LHCN-M2 (cell line): Measurements from ENCODE around the gene CLCNKB. TPM values are rescaled to one million over a fixed set of nuclear protein-coding genes. Genes with fewer than 3 reads are reported as not detected.

Source experiments
- DNase-seq: peaks from one replicate; pipeline ENCODE4 v3.0.0-alpha.2; 2012; ENCODE audit warnings: low read depth
- total RNA-seq: library from RNA; depleted of rRNA; stranded (reverse); fragments of >200 nt; gene quantifications from 2 replicates; pipeline ENCODE4 v1.2.3, GENCODE V29; 2014; rRNA removed

The CLCNKB gene
- total RNA-seq, 1 experiment from 2014 or later: not detected

DNA sequence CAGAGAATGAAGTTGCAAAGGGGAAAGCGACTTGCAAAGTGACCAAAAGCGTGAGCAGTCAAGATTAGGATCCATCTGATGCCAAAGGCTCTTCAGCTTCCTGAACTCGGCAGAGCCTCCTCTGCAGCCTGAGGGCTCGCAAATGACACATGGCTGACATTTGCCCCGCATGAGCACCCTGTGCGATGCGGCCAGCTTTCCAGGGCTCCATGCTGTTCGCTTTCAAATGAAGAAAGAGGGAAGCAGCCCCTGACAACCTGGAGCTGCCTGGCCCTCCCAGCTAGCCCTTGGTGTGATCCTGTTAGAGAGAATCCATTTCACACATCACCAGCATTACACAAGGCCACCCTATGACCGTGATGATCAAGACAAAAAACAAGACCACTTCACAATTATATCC, 50.0 kb downstream of the CLCNKB start:
- DNase-seq: no peak

DNA sequence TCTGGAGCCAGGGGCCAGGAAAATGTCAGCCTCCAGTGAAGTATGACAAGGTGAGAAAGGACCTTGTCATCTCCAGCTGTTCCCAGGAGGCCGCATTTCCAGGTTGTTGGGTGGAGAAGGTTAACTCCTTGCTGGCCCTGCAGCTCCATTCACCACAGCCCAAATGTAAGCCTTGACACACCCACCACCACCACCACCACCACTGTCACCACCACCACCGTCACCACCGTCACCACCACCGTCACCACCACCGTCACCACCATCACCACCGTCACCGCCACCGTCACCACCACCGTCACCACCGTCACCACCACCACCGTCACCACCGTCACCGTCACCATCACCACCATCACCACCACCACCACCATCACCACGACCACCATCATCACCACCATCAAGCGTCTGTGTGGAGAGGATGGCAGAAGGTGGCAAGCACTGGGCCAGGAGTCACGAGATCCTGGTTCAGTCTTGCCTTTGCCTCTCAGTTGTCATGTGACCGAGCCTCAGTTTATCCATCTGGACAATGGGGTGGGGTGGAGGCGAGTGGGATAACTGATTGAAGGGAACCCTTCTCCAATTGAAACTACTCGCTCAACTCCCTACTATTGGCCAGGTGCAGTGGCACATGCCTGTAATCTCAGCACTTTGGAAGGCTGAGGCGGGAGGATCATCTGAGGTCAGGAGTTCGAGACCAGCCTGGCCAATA, 51.0 kb downstream of the CLCNKB start:
- no peak for DNase-seq

DNA sequence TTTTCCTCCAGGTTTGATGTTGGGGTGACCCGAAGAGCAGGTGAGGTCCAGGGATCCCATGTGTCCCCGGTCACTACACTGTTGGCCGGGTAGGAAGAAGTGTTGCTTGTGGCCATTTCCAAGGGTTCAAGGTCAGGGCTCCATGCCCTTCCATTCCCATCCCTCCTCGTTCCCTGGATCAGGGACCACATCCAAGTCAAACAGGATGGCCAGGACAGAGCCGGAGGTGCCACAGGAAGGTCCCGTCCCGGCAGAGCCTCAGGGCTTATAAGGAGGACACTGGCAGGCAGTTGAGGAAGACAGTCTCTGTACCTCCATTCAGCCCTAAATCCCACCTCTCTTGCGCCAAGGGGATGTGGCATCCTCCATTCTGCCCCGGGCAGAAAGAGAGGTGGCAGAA, 51.9 kb downstream of the CLCNKB start:
- no peak for DNase-seq

DNA sequence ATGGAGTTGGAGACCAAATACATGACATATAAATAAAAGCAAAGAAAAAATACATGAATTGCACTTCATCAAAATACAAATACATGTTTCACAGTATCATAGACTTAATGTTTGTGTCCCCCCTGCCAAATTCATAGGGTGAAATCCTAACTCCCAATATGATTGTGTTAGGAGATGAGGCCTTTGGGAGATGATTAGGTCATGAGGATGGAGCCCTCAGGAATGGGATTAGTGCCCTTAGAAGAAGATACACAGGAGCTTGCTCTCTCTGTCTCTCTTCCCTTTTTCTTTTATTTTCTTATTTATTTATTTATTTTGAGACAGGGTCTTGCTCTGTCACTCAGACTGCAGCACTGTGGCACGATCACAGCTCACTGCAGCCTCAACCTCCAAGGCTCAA, 55.8 kb downstream of the CLCNKB start:
- no peak for DNase-seq

DNA sequence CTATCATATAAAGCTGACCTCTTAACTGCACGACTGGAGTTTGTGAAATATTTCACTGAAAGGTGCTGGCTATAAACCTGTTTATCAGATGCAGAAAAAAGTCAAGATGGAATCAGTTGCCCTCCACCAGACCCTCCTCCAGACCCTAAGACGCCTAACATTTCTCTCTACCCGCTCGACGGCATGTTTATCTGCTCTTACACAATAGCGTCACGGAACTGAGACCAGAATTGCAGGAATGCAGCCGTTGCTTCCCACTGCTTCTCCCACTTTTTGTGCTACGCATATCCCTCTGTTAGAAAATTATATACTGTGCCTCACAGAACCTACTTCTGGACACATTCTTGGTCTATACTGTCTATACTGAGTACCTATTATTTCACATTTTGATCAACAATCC, 58.0 kb downstream of the CLCNKB start:
- no peak for DNase-seq

Other genes with a start within 250 kb of the CLCNKB start
- gene UQCRHL, start 236.1 kb upstream of the CLCNKB start, total RNA-seq: 1.3 and 1.4 TPM in 2 replicates
- gene SPEN, start 196.1 kb upstream of the CLCNKB start, total RNA-seq: 7.6 and 7.7 TPM in 2 replicates
- 37.0 and 44.4 TPM in 2 replicates for gene ZBTB17, start 67.7 kb upstream of the CLCNKB start, total RNA-seq
- gene SRARP, start 39.5 kb upstream of the CLCNKB start, total RNA-seq: not detected in 2 replicates
- 3.2 and 3.3 TPM in 2 replicates for gene HSPB7, start 25.7 kb upstream of the CLCNKB start, total RNA-seq
- gene CLCNKA, start 21.7 kb upstream of the CLCNKB start, total RNA-seq: not detected in 2 replicates
- 0.63 and 1.4 TPM in 2 replicates for gene FAM131C, start 29.9 kb downstream of the CLCNKB start, total RNA-seq
- 60.1 and 73.1 TPM in 2 replicates for gene EPHA2, start 112.3 kb downstream of the CLCNKB start, total RNA-seq
- gene ARHGEF19, start 168.9 kb downstream of the CLCNKB start, total RNA-seq: 1.9 TPM in 2 replicates
- gene CPLANE2, start 193.4 kb downstream of the CLCNKB start, total RNA-seq: 5.2 and 7.1 TPM in 2 replicates